ENCODE results near the gene ASCL4. TPM values are rescaled to one million over a fixed set of nuclear protein-coding genes. Genes with fewer than 3 reads are reported as not detected.

ASCL4 gene
- polyA plus RNA-seq, 2 of the 4 experiments (the other 2 are of a cell fraction): not detected

GRCh38 chr12:107760809-107761501 is 13.5 kb upstream of the ASCL4 start, which contains the start of gene PRDM4 (continued):
- TF ChIP-seq REST (IDR thresholded peaks at IDR 0.05) (peak; percentile 50; the same call in 1 of the 2 replicates), NFE2L2 (conservative IDR thresholded peaks at IDR 0.05; ENCODE audit: low read length) (no peak), CTCF (IDR thresholded peaks at IDR 0.05) (peak; percentile 49), SMC3 (IDR thresholded peaks at IDR 0.05) (peak; percentile 41; the same call in 2 of the 3 replicates), MAX (IDR thresholded peaks at IDR 0.05) (peak; percentile 60), CHD2 (IDR thresholded peaks at IDR 0.05; ENCODE audit: low read length, partially characterized antibody) (peak; percentile 55), E2F6 (IDR thresholded peaks at IDR 0.05; ENCODE audit: borderline replicate concordance, low read depth) (no peak), USF2 (IDR thresholded peaks at IDR 0.05) (no peak), KDM5A (IDR thresholded peaks at IDR 0.05) (no peak), CHD4 (IDR thresholded peaks at IDR 0.05; ENCODE audit: borderline replicate concordance) (no peak), EHMT2 (IDR thresholded peaks at IDR 0.05; ENCODE audit: low read depth) (no peak), MYC (IDR thresholded peaks at IDR 0.05; ENCODE audit: borderline replicate concordance, low read length) (peak; percentile 91), TP53 (CRISPR knock-in tag; IDR thresholded peaks at IDR 0.05) (no peak), HMGXB4 (CRISPR knock-in tag; IDR thresholded peaks at IDR 0.05; ENCODE audit: borderline replicate concordance) (no peak), RFX5 (IDR thresholded peaks at IDR 0.05) (no peak)

GRCh38 chr12:107761502-107761904 is 13.0 kb upstream of the ASCL4 start:
- DNase-seq (ENCODE audit: low read depth in 1 of 2, low spot score in 1 of 2): no peak
- TF ChIP-seq BCL3 (IDR thresholded peaks at IDR 0.05) (no peak), MAFK (IDR thresholded peaks at IDR 0.05; ENCODE audit: partially characterized antibody) (no peak), RAD21 (conservative IDR thresholded peaks at IDR 0.05 in 1 of 2, IDR thresholded peaks at IDR 0.05 in 1 of 2) (no peak), NFE2L2 (conservative IDR thresholded peaks at IDR 0.05; ENCODE audit: low read length) (no peak), ATOH8 (CRISPR knock-in tag; IDR thresholded peaks at IDR 0.05; ENCODE audit: low read depth) (no peak), HOXA7 (CRISPR knock-in tag; IDR thresholded peaks at IDR 0.05) (no peak), ZSCAN20 (CRISPR knock-in tag; IDR thresholded peaks at IDR 0.05) (no peak), KDM1A (IDR thresholded peaks at IDR 0.05; ENCODE audit: low read depth) (no peak), EP300 (IDR thresholded peaks at IDR 0.05) (no peak), PHF8 (IDR thresholded peaks at IDR 0.05; ENCODE audit: borderline replicate concordance, low read depth) (no peak), E2F6 (IDR thresholded peaks at IDR 0.05; ENCODE audit: borderline replicate concordance, low read depth) (no peak), NR3C1 (IDR thresholded peaks at IDR 0.05) (no peak)

More at GRCh38 chr12:107761502-107761904, 13.0 kb upstream of the ASCL4 start:
- Histone ChIP-seq H3K4me1 (peaks cover 14% of the 10 kb centered on the region), H3K4me2 (peak overlapping the region; percentile 96), H3K27ac (peak overlapping the region; percentile 91 to 96), H3K9me3 (no peaks in the 10 kb centered on the region), H3K4me3 (peak overlapping the region; percentile 90)
- ATAC-seq (peak; percentile 6 to 34; a peak in 5 of 6 replicates), FAIRE-seq (no peak)
- ChIA-PET CTCF (interaction anchor here (1.3 to 1.9 kb wide), 2 partner anchors 125 to 152 kb away, joined by 4 read pairs; no protein-coding TSS in a partner anchor), POLR2A (no interaction called here)
- 21% methylated on average over 12 of the region's 12 CpGs for WGBS (ENCODE audit: missing lambda C conversion rate)
